Endometrium (tissue), 2 donors: Measurements from ENCODE around the gene MED13.
A peak's percentile ranks its signal among the peaks of the same experiment; 100 is the strongest.
"Not testable (repeated sequence)": the region's sequence is repeated elsewhere in the genome, so short reads cannot be mapped to it uniquely, and the experiment has no call there.

Source experiments
- FAIRE-seq: peaks from 2 replicates; lab custom pipeline; 2012; peaks lifted over from hg19 to GRCh38; lab: Jason Lieb, UNC
- donor health status: control.
- donor health status: control.

Gene MED13

GRCh38 chr17:62052765-62053338 is 12.2 kb downstream of the MED13 start:
- no peak for FAIRE-seq

DNA sequence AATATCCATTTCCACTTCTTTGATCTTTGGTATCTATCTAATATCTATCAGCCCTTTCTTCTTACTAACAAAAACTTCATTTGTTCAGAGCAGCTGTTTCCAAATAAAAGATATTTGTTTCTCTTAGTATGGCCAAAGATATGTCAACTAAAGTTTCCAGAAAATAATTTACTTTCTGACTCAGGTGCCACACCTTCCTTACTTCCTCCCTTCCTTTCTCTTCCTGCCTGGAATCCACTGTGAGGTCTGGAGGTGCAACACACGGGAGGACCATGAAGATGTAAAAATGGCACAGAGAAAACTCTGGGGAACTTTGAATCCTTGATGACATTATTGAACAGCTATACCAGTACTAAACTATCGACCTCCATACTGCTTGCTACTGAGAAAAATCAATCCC is 14.0 kb downstream of the MED13 start:
- no peak for FAIRE-seq

DNA sequence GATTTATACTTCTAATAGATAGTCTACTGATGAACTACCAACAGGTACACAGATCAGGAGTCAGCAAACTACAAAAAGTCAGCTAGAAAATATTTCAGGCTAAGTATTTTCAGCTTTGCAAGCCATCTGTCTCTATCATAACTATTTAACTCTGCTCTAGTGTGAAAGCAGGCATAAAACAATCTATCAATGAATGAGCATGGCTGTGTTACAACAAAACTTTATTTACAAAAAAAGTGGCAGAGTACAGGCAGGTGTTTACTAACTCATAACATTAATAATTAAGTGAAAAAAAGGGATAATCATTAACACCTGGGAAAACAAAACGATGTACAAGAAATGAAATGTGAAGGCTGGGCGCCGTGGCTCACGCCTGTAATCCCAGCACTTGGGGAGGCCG is 15.8 kb downstream of the MED13 start:
- FAIRE-seq: no peak

GRCh38 chr17:62048262-62048661 is 16.8 kb downstream of the MED13 start:
- no peak for FAIRE-seq

GRCh38 chr17:62045517-62045916 is 19.6 kb downstream of the MED13 start:
- no peak for FAIRE-seq

- no peak for FAIRE-seq
Measured at GRCh38 chr17:62045109-62045508, 20.0 kb downstream of the MED13 start.

DNA sequence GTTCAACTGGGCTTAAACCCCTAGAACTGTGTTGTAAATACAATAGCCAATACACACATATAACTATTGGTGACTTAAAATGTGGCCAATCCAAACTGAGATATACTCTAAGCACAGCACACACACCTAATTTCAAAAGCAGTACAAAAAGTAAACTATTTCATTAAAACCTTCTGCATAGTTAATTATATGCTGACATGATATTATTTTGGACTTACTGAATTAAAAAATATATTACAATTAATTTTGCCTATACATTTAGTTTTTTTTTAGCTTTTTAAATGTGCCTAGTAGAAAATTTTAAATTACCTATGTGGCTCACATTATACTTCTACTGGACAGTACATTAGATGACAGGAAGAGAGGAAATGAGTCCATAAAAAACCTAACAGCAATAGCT is 21.5 kb downstream of the MED13 start:
- no peak for FAIRE-seq

DNA sequence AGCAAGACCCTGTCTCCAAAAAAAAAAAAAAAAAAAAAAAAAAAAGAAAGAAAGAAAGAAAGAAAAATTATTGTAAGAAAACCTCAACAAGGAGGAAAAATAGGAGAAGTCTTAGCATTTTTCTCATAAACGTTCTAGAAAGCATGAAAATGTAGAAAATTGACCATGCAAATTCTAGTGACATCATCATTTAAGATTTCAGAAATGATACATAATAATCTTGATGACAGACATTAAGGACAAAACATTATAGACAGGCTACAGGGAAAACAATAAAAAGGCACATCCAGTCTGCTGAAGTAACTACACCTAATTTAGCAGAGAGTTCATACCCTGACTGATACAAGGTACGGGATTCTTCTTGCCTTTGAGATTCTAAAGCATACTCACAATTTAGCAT is 21.9 kb downstream of the MED13 start:
- FAIRE-seq: no peak

- peak; percentile 67 for FAIRE-seq
Measured at GRCh38 chr17:62038248-62038647, 26.8 kb downstream of the MED13 start.

GRCh38 chr17:62033317-62033716 is 31.8 kb downstream of the MED13 start:
- FAIRE-seq: no peak

DNA sequence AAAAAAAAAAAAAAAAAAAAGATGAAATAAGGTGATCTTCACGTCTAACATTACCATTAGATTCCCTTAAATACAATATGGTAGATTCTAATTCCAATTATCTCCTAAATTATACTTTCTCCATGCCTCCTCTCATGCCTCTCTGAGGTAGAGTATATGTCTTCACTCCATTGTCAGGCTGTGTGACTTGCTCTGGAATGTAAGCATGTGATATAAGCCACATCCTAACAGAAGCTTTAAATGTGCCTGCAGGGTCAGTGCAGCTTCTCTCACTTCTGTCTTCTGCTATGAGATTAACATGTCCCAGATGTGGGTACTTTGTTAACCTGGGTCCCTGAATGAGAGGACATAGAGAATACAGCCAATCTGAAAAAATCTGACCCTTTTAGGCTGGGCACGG is 32.6 kb downstream of the MED13 start:
- no peak for FAIRE-seq

- no peak for FAIRE-seq
Measured at GRCh38 chr17:62030264-62030663, 34.8 kb downstream of the MED13 start.

DNA sequence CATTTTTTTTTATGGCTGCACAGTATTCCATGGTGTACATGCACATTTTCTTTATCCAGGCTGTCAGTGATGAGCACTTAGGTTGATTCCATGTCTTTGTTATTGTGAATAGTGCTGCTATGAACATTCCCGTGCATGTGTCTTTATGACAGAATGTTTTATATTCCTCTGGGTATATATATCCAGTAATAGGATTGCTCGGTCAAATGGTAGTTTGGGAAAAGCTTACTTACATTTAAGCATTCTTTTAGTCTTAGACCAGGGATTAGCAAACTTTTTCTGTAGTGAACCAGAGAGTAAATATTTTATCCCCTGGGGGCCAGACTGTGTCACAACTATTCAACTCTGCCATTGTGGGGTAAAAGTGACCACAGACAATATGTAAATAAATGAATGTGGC is 40.2 kb downstream of the MED13 start:
- FAIRE-seq: no peak

DNA sequence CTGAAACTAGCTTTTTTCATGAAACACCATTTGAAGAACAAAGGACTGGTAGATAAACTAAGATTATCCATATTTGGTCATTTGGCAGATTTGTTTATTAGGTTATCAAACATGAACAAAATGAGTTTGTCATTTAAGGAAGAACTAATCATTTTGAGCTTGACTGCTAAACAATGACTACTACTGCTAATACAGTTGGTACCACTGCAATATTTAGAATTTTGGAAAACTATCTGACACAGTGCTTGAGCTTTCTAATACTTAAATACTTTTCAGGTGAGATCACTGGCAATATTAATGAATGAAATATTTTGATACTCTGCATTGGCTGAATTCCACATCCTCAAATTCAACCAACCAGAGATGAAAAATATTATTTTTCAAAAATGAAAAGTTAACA is 47.2 kb downstream of the MED13 start:
- no peak for FAIRE-seq

- FAIRE-seq: no peak
Measured at GRCh38 chr17:62017496-62017895, 47.6 kb downstream of the MED13 start.

GRCh38 chr17:62014526-62014925 is 50.6 kb downstream of the MED13 start:
- FAIRE-seq: no peak

- FAIRE-seq: no peak
Measured at GRCh38 chr17:62009220-62009619, 55.9 kb downstream of the MED13 start.

DNA sequence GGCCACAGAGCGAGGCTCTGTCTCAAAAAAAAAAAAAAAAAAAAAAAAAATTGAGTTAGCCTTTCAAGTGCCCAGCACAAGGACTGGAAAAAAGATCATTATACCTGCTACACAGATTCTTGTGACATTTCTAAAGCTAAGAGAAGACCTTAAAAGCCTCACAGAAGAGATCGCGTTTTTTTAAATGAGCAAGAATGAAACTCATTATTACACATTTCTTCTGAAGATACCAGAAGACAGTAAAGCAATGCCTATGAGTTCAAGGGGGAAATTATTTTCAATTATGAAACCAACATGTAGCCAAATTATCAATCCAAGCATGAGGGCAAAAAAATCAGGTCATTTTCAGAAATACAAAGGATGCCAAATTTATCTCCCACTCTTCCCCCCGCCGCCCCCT is 56.8 kb downstream of the MED13 start:
- no peak for FAIRE-seq

GRCh38 chr17:62004388-62004787 is 60.7 kb downstream of the MED13 start:
- no peak for FAIRE-seq

- FAIRE-seq: not testable (repeated sequence)
Measured at GRCh38 chr17:62003141-62003540, 61.9 kb downstream of the MED13 start.

DNA sequence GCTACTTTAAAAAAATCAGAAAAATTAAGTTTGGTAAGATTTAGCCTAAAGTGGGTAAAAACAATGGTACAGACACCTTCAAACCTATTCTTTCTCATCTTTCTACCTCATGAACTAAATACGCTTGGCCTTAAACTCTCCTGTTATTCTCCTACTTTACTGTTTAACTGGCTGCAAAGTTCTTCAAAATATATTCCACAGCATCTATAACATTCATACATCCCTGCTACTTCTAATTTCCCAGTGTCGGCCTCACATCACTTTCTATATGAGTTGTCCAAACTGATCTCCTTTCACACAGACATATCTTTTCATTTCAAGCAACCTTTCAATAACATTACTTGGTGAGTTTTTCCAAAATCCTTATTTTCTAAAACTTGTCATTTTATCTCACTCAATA is 64.0 kb downstream of the MED13 start:
- no peak for FAIRE-seq

DNA sequence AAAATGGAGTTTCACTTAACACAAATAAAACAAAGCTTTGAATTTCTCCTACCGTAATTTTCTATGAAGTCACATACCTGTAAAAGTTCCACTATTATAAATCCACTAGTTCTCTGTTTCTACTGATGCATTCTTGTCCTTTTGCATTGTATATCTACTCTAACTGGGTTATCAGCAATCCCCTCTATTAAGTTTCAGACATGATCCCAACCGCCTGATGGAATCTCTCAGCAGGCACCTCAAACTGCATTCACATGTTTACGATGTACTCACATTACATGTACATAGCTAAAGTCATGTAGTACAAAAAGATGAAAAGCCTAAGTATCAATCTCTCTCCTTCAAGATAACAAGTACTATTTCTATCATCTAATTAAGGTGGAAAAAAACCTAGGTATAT is 64.9 kb downstream of the MED13 start:
- no peak for FAIRE-seq

- FAIRE-seq: not testable (repeated sequence)
Measured at GRCh38 chr17:61998534-61998933, 66.5 kb downstream of the MED13 start.

GRCh38 chr17:61997664-61998063 is 67.4 kb downstream of the MED13 start:
- no peak for FAIRE-seq
